ENCODE results near the gene LRRC4C.

GRCh38 chr11:40974186-40974795 is 485.2 kb downstream of the LRRC4C start:
- TF ChIP-seq, protein P1, sequence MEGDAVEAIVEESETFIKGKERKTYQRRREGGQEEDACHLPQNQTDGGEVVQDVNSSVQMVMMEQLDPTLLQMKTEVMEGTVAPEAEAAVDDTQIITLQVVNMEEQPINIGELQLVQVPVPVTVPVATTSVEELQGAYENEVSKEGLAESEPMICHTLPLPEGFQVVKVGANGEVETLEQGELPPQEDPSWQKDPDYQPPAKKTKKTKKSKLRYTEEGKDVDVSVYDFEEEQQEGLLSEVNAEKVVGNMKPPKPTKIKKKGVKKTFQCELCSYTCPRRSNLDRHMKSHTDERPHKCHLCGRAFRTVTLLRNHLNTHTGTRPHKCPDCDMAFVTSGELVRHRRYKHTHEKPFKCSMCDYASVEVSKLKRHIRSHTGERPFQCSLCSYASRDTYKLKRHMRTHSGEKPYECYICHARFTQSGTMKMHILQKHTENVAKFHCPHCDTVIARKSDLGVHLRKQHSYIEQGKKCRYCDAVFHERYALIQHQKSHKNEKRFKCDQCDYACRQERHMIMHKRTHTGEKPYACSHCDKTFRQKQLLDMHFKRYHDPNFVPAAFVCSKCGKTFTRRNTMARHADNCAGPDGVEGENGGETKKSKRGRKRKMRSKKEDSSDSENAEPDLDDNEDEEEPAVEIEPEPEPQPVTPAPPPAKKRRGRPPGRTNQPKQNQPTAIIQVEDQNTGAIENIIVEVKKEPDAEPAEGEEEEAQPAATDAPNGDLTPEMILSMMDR (conservative IDR thresholded peaks at IDR 0.05 in 1 of 2, IDR thresholded peaks at IDR 0.05 in 1 of 2; ENCODE audit: low read depth in 1 of 2, low read length in 2 of 2) = no peak
- TF ChIP-seq EZH2 (IDR thresholded peaks at IDR 0.05; ENCODE audit: low read length, missing control alignments) = no peak

Data from fibroblast of lung (primary cell).